Neuronal stem cell (in vitro differentiated cells): ENCODE measurements around the gene BMPR2.
"Not testable (repeated sequence)": the region's sequence is repeated elsewhere in the genome, so short reads cannot be mapped to it uniquely, and the experiment has no call there.

Source experiments
- DNase-seq: peaks from one replicate; pipeline ENCODE4 v3.0.0-alpha.2; 2013; ENCODE audit warnings: low spot score
- H2AFZ ChIP-seq: one replicate; pipeline ENCODE4 v1.6.1; 2013; ENCODE audit warnings: mild to moderate bottlenecking, low read length, inconsistent platforms
- H2AK5ac ChIP-seq: 2 replicates; pipeline ENCODE4 v1.6.1; 2013; ENCODE audit warnings: low read depth, mild to moderate bottlenecking, inconsistent platforms, low read length, moderate library complexity, mixed read lengths
- H2BK120ac ChIP-seq: 2 replicates; pipeline ENCODE4 v1.6.1; 2013; ENCODE audit warnings: low read depth, mild to moderate bottlenecking, inconsistent platforms, low read length, moderate library complexity, mixed read lengths
- H2BK12ac ChIP-seq: one replicate; pipeline ENCODE4 v1.6.1; 2013; ENCODE audit warnings: low read length, inconsistent platforms
- H2BK15ac ChIP-seq: 2 replicates; pipeline ENCODE4 v1.6.1; 2013; ENCODE audit warnings: mild to moderate bottlenecking, low read length, inconsistent platforms, mixed read lengths
- H2BK5ac ChIP-seq: one replicate; pipeline ENCODE4 v1.6.1; 2013; ENCODE audit warnings: inconsistent platforms, mild to moderate bottlenecking, low read length, moderate library complexity
- H3K14ac ChIP-seq: one replicate; pipeline ENCODE4 v1.6.1; 2013; ENCODE audit warnings: low read length, inconsistent platforms
- H3K18ac ChIP-seq: 2 replicates; pipeline ENCODE4 v1.6.1; 2013; ENCODE audit warnings: low read length, inconsistent platforms
- H3K23ac ChIP-seq: 2 replicates; pipeline ENCODE4 v1.6.1; 2013; ENCODE audit warnings: low read depth, mild to moderate bottlenecking, mixed read lengths, low read length, inconsistent platforms; ENCODE audit not compliant: poor library complexity
- H3K27ac ChIP-seq: replicated peaks from 3 replicates; pipeline ENCODE4 v1.5.1; 2013; ENCODE audit warnings: low read length, inconsistent platforms
- H3K27me3 ChIP-seq, 3 experiments: 2 replicates each; pipeline ENCODE4 v1.6.1; 2013; ENCODE audit warnings: low read length in 3 of 3, mild to moderate bottlenecking in 2 of 3, inconsistent platforms in 1 of 3, low read depth in 1 of 3, mixed read lengths in 1 of 3, moderate library complexity in 1 of 3; ENCODE audit not compliant: control insufficient read depth in 3 of 3, insufficient read depth in 3 of 3
- H3K36me3 ChIP-seq, 2 donors: replicated peaks in 1 of 2; 2 replicates each; pipeline ENCODE4 v1.6.1; 2013; ENCODE audit warnings: low read length in 2 of 2; ENCODE audit not compliant: control insufficient read depth in 2 of 2, insufficient read depth in 2 of 2
- H3K4ac ChIP-seq: 2 replicates; pipeline ENCODE4 v1.6.1; 2013; ENCODE audit warnings: inconsistent platforms, mild to moderate bottlenecking, low read length, moderate library complexity
- H3K4me1 ChIP-seq, 2 donors: 1 replicate in 1 of 2; 2 replicates in 1 of 2; pipeline ENCODE4 v1.6.1; 2013; ENCODE audit warnings: low read length in 2 of 2, low read depth in 1 of 2; ENCODE audit not compliant: control insufficient read depth in 2 of 2, insufficient read depth in 1 of 2
- H3K4me2 ChIP-seq: one replicate; pipeline ENCODE4 v1.6.1; 2013; ENCODE audit warnings: mild to moderate bottlenecking, low read length, inconsistent platforms; ENCODE audit not compliant: insufficient read depth, poor library complexity, severe bottlenecking
- H3K4me3 ChIP-seq, 2 donors: 2 replicates each; pipeline ENCODE4 v1.5.1; 2013; ENCODE audit warnings: low read length in 2 of 2, mild to moderate bottlenecking in 2 of 2, inconsistent platforms in 1 of 2, moderate library complexity in 1 of 2
- H3K79me1 ChIP-seq: one replicate; pipeline ENCODE4 v1.6.1; 2013; ENCODE audit warnings: low read depth, mild to moderate bottlenecking, inconsistent platforms, low read length, moderate library complexity
- H3K9ac ChIP-seq: one replicate; pipeline ENCODE4 v1.6.1; 2013; ENCODE audit warnings: mild to moderate bottlenecking, low read depth, low read length, inconsistent platforms; ENCODE audit not compliant: poor library complexity
- H3K9me3 ChIP-seq, 2 donors: replicated peaks in 1 of 2; 2 replicates each; pipeline versions ENCODE3 to v1.6.1; 2013; ENCODE audit warnings: low read length in 2 of 2, mild to moderate bottlenecking in 2 of 2, inconsistent platforms in 1 of 2, low read depth in 1 of 2, mixed read lengths in 1 of 2, moderate library complexity in 1 of 2; ENCODE audit not compliant: control insufficient read depth in 2 of 2, insufficient read depth in 1 of 2
- H4K8ac ChIP-seq: one replicate; pipeline ENCODE4 v1.6.1; 2013; ENCODE audit warnings: low read depth, mild to moderate bottlenecking, inconsistent platforms, low read length, moderate library complexity
- H4K91ac ChIP-seq: one replicate; pipeline ENCODE4 v1.6.1; 2013; ENCODE audit warnings: low read length, low read depth, mild to moderate bottlenecking, inconsistent platforms; ENCODE audit not compliant: poor library complexity
- WGBS, 2 donors: extraction: QIAGEN DNeasy Blood & Tissue Kit; methylation state at CpG; one replicate each; pipeline ENCODE4 v1.1.7; 2013; ENCODE audit warnings: missing lambda C conversion rate in 2 of 2, mixed read lengths in 1 of 2; ENCODE audit not compliant: insufficient read length in 2 of 2, insufficient replicate concordance in 1 of 2; ENCODE audit errors: extremely low coverage in 2 of 2; 5-methylcytosine and 5-hydroxymethylcytosine counted together

Gene BMPR2

DNA sequence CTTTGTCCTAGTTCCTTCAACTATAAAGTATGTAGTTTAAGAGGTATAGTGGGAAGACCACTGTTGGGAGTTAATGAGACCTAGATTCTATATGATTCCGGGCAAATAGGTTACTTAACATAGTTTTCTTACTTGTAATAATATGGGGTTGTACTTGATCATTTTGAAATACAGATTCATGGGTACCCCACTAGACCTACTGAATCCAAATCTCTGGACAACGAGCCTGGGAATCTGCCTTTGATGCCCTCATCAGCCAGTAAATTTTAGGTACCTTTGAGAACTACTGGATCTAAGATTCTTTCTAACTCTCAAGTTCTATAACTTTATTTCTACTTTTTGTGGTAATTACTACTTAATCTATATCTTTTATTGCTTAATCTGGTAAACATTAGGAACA is 6.6 kb downstream of the BMPR2 start:
- no peak overlapping the region for H3K18ac ChIP-seq
- no peaks in the 10 kb centered on the region for H3K79me1 ChIP-seq
- H3K9me3 ChIP-seq, result no peaks in the 10 kb centered on the region
- H2AK5ac ChIP-seq, result no peak overlapping the region
- no peak overlapping the region for H4K8ac ChIP-seq
- H2BK5ac ChIP-seq, result no peak overlapping the region
- no peak overlapping the region for H2BK12ac ChIP-seq
- H2AFZ ChIP-seq, result no peak overlapping the region
- H3K4me3 ChIP-seq, result no peak overlapping the region
- H3K27me3 ChIP-seq, result no peaks in the 10 kb centered on the region
- H3K36me3 ChIP-seq, result peaks cover 0 to 21% of the 10 kb centered on the region in 2 donors
- H2BK120ac ChIP-seq, result no peak overlapping the region
- no peak overlapping the region for H3K23ac ChIP-seq
- H4K91ac ChIP-seq, result no peak overlapping the region
- H3K14ac ChIP-seq, result no peak overlapping the region
- no peak overlapping the region for H3K27ac ChIP-seq
- no CpG with 5 or more reads among the region's 2 CpGs for WGBS, 2 donors
- H3K4ac ChIP-seq, result no peak overlapping the region
- H2BK15ac ChIP-seq, result no peak overlapping the region
- H3K9ac ChIP-seq, result no peak overlapping the region
- no peak overlapping the region for H3K4me2 ChIP-seq
- no peak for DNase-seq
- H3K4me1 ChIP-seq, result peaks cover 3 to 4% of the 10 kb centered on the region in 2 donors

GRCh38 chr2:202386495-202386894 is 10.4 kb downstream of the BMPR2 start:
- H3K4me1 ChIP-seq, H4K8ac ChIP-seq, H3K4ac ChIP-seq, H2BK15ac ChIP-seq, H3K23ac ChIP-seq, H2AFZ ChIP-seq, H3K4me3 ChIP-seq, H2BK120ac ChIP-seq, H3K9me3 ChIP-seq, H4K91ac ChIP-seq, H3K18ac ChIP-seq, H2BK12ac ChIP-seq, H2BK5ac ChIP-seq, DNase-seq, H3K79me1 ChIP-seq, H3K14ac ChIP-seq, H3K4me2 ChIP-seq, H3K27me3 ChIP-seq, H2AK5ac ChIP-seq, H3K9ac ChIP-seq, H3K27ac ChIP-seq: not testable (repeated sequence)
- no CpG with 5 or more reads among the region's 12 CpGs for WGBS, 2 donors
- H3K36me3 ChIP-seq, result peaks cover 0 to 21% of the 10 kb centered on the region in 2 donors

DNA sequence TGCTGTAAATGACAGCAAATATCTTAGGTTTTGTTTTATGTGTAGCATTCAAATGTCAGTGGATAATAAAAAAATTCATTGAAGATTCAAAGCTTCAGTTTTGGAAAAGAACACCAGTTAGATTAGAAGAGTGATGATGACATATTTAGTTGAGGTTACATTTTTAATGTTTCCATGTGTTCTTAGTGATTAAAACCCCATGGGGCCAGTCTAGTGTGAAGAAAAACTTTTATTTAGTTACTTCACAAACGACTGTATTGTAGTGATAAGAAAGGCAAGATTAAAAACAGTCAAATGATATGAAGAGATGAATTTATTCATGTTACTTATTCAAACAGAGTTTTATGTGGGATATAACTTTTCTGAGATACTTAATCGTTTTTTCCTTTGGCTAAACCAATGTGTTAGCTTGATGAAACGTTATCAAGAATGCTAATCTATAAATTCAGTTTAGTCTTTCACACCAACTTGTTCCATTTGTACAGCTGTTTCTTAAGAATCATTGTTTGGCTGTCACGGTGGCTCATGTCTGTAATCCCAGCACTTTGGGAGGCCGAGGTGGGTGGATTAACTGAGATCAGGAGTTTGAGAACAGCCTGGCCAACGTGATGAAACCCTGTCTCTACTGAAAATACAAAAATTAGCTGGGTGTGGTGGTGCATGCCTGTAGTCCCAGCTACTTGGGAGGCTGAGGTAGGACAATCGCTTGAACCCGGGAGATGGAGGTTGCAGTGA is 11.6 kb downstream of the BMPR2 start:
- no peak overlapping the region for H2BK5ac ChIP-seq
- peaks cover 0 to 21% of the 10 kb centered on the region in 2 donors for H3K36me3 ChIP-seq
- DNase-seq, result no peak

GRCh38 chr2:202400941-202401340 is 24.8 kb downstream of the BMPR2 start:
- no peaks in the 10 kb centered on the region for H3K4me1 ChIP-seq
- no peak overlapping the region for H3K9ac ChIP-seq
- no peak overlapping the region for H2AFZ ChIP-seq
- H2AK5ac ChIP-seq, result no peak overlapping the region
- H2BK12ac ChIP-seq, result no peak overlapping the region
- no peak overlapping the region for H3K4ac ChIP-seq
- no peaks in the 10 kb centered on the region for H3K27me3 ChIP-seq
- peaks cover 0 to 6% of the 10 kb centered on the region in 2 donors for H3K36me3 ChIP-seq
- H3K14ac ChIP-seq, result no peak overlapping the region
- H2BK120ac ChIP-seq, result no peak overlapping the region
- H4K8ac ChIP-seq, result no peak overlapping the region
- H3K9me3 ChIP-seq, result peaks cover 0 to 3% of the 10 kb centered on the region in 2 donors
- H3K4me2 ChIP-seq, result no peak overlapping the region
- no peak overlapping the region for H4K91ac ChIP-seq
- DNase-seq, result no peak
- no peak overlapping the region for H2BK5ac ChIP-seq
- H2BK15ac ChIP-seq, result no peak overlapping the region
- no peak overlapping the region for H3K18ac ChIP-seq
- no peak overlapping the region for H3K27ac ChIP-seq
- no peak overlapping the region for H3K4me3 ChIP-seq
- no peaks in the 10 kb centered on the region for H3K79me1 ChIP-seq
- H3K23ac ChIP-seq, result no peak overlapping the region

More for the DNA sequence above, 11.6 kb downstream of the BMPR2 start:
- Histone ChIP-seq H3K79me1 (no peaks in the 10 kb centered on the region), H3K9me3 (no peaks in the 10 kb centered on the region), H3K27ac (no peak overlapping the region), H3K4me1 (no peaks in the 10 kb centered on the region), H2BK12ac (no peak overlapping the region), H3K23ac (no peak overlapping the region), H4K91ac (no peak overlapping the region), H2BK120ac (no peak overlapping the region), H3K14ac (no peak overlapping the region), H2AFZ (no peak overlapping the region), H4K8ac (no peak overlapping the region), H3K27me3 (no peaks in the 10 kb centered on the region), H3K4ac (no peak overlapping the region), H3K4me3 (no peak overlapping the region), H3K9ac (no peak overlapping the region), H3K18ac (no peak overlapping the region), H3K4me2 (no peak overlapping the region), H2AK5ac (no peak overlapping the region), H2BK15ac (no peak overlapping the region)
- no CpG with 5 or more reads among the region's 8 CpGs for WGBS, 2 donors
